GM12874 (cell line): ENCODE data around the gene MXRA8.

Experiments used
- TF ChIP-seq, protein P1 (sequence below): IDR thresholded peaks from 2 replicates; pipeline ENCODE4 v1.5.1; 2011; ENCODE audit warnings: low read depth, mild to moderate bottlenecking, control low read depth, low read length, moderate library complexity; ENCODE audit not compliant: insufficient read depth

Gene MXRA8

DNA sequence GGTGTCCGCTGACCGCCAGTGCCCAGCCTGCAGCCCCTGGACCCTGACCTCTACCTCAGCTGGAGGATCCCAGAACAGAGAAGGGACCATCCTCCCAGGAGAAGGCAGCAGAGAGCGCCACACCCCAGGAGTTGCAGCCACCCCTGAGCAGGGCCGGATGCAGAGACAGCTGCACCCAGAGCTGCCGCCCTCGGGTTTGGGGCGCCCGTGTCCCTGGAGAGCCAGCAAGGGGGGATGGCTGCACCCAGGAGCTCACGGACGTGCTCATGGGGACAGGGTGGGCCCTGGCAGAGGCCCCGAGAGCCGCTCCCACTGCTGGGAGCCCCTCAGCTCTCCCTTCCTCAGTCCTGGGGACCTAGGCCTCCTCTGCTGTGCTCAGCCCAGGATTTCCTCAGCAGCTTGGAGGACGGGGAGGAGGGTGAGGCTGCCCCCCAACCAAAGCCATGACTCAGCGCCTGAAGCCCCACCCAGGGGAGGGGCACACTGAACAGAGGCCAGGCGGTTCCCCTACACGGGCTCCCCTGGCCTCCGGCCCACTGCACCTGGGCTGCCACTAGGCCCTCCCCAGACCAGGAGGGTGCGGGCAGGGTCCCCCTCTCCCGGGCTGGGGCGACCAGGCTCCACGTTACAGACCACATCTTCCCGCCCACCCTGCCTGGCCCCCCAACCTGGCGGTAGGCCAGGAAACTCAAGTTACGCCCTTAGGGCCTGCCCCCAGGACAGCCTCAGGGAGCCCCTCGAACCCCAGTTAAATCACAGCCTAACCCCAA lies 52.9 kb downstream of the MXRA8 start:
- TF ChIP-seq, protein P1, sequence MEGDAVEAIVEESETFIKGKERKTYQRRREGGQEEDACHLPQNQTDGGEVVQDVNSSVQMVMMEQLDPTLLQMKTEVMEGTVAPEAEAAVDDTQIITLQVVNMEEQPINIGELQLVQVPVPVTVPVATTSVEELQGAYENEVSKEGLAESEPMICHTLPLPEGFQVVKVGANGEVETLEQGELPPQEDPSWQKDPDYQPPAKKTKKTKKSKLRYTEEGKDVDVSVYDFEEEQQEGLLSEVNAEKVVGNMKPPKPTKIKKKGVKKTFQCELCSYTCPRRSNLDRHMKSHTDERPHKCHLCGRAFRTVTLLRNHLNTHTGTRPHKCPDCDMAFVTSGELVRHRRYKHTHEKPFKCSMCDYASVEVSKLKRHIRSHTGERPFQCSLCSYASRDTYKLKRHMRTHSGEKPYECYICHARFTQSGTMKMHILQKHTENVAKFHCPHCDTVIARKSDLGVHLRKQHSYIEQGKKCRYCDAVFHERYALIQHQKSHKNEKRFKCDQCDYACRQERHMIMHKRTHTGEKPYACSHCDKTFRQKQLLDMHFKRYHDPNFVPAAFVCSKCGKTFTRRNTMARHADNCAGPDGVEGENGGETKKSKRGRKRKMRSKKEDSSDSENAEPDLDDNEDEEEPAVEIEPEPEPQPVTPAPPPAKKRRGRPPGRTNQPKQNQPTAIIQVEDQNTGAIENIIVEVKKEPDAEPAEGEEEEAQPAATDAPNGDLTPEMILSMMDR, result 0 out of 2 replicates have a peak, but pooled peaks have one; percentile 32

DNA sequence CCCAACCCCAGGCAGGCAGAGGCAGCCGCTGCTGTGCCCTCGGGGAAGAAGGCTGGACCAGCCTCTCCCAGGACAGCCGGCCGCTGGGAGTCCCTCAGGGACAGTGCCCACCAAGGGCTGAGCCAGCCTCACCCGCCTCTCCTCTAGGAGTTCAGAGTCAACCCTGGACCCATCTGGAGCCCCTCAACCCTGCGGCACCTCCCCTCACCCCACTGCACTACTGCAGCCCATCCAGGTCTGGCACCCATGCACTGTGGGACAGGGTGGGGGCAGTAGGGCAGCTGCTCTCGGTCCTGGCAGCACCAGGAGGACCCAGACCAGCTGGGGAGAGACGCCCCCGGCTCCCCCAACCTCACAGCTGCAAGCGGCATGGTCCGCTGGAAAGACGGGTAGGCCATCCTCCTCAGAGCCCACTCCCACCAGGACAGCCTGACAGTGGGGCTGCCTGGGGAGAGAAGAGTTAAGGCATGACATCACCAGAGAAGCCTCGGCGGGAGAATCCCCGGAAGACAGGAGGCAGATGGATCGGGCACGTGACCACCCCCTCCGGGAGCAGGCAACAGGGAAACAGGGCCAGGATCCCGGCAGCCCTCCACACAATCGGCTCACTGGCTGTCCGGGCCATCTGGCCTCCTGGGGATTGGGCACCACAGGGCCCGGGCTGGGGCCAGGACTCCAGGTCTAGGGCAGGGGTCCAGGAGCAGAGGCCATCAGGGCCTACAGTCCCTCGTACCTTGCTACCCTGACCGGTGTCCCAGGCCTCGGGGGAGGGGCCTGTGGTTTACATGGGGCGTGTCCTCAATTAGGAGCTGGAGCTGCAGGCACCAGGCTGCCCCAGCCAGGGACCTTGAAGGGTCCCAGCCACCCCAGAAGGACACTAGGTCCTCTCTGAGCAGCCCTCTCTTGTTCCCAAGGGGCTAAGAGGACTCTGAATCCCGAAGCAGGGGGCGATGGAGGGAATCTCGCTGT lies 53.7 kb downstream of the MXRA8 start:
- TF ChIP-seq, protein P1, result no peak

DNA sequence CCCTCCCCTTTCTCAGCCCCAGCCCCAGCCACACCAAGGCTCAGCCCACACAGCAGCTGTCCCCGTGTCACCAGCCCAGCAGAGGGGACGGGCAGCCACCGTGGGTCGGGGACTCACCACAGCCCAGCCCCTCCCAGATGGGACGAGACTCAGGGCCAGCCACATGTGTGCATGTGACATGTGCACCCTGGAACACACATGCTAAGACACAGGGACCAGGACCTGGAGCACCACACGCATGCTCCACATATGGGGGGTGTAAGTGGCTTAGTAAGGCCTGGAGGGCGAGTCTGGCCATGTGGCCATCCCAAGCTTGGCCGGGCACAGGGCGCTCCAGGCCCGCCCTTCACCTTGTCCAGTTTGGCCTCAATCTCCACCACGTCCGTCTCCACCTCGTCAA lies 54.6 kb downstream of the MXRA8 start:
- TF ChIP-seq, protein P1, result no peak

- TF ChIP-seq, protein P1, result no peak
These were observed 55.3 kb downstream of the MXRA8 start for GRCh38 chr1:1302951-1303509.
